GM18520 (cell line): ENCODE measurements around the gene ZKSCAN4.

Experiments used
- ATAC-seq: cut with Tn5 transposase; IDR thresholded peaks from one replicate; pipeline ENCODE4 v1.9.1; 2021; ENCODE audit not compliant: unreplicated experiment

The ZKSCAN4 gene

GRCh38 chr6:28209753-28210535, 42.1 kb downstream of the ZKSCAN4 start:
- no peak for ATAC-seq

GRCh38 chr6:28208111-28208659, 43.9 kb downstream of the ZKSCAN4 start:
- no peak for ATAC-seq

GRCh38 chr6:28207510-28208110, 44.5 kb downstream of the ZKSCAN4 start:
- no peak for ATAC-seq

- no peak for ATAC-seq
These were observed 45.0 kb downstream of the ZKSCAN4 start for GRCh38 chr6:28206928-28207509.

DNA sequence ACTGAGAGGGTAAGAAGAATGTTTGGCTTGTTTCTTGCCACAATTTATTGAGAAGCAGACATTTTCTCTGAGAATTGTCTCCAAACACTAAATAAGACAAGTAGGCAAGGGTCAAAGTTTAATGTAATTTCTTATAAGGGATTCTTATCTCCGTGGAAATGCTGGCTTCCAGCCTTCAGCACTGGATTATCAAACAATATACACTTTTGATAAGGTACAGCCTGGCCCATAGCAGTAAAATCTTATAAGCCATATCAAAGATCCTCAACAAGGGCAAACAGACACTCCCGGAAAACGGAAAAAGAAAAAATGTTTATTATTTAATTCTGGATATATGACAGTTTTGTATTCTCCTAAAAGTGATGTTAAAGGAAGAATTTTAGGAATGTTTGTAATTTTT, 45.5 kb downstream of the ZKSCAN4 start:
- ATAC-seq = no peak

DNA sequence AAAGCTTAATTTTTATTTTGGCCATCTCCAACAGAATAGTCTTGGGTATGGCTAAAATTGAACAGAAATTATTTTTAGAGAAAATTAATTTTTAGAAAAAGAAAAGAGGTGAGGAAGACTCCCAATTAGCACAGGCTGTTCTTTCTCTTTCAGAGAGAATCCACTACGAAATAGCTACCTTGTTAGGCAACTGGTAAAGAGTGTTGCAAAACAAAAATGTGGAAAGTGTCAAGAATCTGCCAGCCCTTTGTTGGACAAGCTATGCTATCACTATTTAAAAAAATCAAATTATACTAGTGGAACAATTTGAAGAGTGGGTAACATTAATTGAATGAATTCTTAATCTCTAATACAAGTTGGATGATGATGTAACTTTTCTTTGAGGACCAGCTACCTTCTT, 46.2 kb downstream of the ZKSCAN4 start:
- no peak for ATAC-seq

- ATAC-seq = no peak
These were observed 48.9 kb downstream of the ZKSCAN4 start for GRCh38 chr6:28203201-28203600.

DNA sequence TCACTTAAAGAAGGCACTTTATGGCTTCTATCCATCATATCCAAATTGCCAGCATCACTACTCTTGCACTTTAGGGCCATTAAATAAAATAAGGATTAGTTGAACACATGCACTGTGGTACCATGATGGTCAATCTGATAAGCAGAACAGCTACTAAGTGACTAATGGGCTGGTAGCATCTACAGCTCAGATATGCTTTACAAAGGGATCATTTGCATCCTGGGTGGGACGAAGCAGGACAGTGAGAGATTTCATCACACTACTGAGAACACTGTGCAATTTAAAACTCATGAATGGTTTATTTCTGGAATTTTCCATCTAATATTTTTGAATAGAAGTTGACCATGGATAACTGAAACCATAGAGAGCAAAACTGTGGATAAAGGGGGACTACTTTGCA, 52.0 kb downstream of the ZKSCAN4 start:
- no peak for ATAC-seq
